ENCODE results near the gene ILKAP. TPM values are rescaled to one million over a fixed set of nuclear protein-coding genes. Genes with fewer than 3 reads are reported as not detected.

ILKAP gene
- total RNA-seq, 1 experiment from 2014 or later, result 31.6 TPM

- no peak for DNase-seq
- Histone ChIP-seq H3K36me3 (ENCODE audit: control insufficient read depth, insufficient read depth, low read length) (no peaks in the 10 kb centered on the region; the same call in 1 of the 2 replicates), H3K9me3 (no peaks in the 10 kb centered on the region), H3K4me1 (no peaks in the 10 kb centered on the region), H3K4me3 (ENCODE audit: low read depth, low read length) (no peak overlapping the region), H3K27me3 (replicated peaks; ENCODE audit: control insufficient read depth, insufficient read depth, low read length) (no peaks in the 10 kb centered on the region)
- no peak overlapping the region for H3K27ac Mint-ChIP-seq (ENCODE audit: unreplicated experiment)
- peaks cover 16% of the 10 kb centered on the region for H3K36me3 Mint-ChIP-seq (ENCODE audit: insufficient read depth, unreplicated experiment)
- ChIA-PET CTCF (no interaction called here), POLR2A (no interaction called here)
- no peaks in the 10 kb centered on the region for H3K4me1 Mint-ChIP-seq (ENCODE audit: low read depth, unreplicated experiment)
- no peak overlapping the region for H3K4me3 Mint-ChIP-seq (ENCODE audit: unreplicated experiment)
- TF ChIP-seq, protein P1, sequence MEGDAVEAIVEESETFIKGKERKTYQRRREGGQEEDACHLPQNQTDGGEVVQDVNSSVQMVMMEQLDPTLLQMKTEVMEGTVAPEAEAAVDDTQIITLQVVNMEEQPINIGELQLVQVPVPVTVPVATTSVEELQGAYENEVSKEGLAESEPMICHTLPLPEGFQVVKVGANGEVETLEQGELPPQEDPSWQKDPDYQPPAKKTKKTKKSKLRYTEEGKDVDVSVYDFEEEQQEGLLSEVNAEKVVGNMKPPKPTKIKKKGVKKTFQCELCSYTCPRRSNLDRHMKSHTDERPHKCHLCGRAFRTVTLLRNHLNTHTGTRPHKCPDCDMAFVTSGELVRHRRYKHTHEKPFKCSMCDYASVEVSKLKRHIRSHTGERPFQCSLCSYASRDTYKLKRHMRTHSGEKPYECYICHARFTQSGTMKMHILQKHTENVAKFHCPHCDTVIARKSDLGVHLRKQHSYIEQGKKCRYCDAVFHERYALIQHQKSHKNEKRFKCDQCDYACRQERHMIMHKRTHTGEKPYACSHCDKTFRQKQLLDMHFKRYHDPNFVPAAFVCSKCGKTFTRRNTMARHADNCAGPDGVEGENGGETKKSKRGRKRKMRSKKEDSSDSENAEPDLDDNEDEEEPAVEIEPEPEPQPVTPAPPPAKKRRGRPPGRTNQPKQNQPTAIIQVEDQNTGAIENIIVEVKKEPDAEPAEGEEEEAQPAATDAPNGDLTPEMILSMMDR (IDR thresholded peaks at IDR 0.05; ENCODE audit: insufficient read depth in 1 of 2, low read depth in 1 of 2, low read length in 1 of 2, severe bottlenecking in 1 of 2, unreplicated experiment in 1 of 2), result no peak
- no peaks in the 10 kb centered on the region for H3K9me3 Mint-ChIP-seq (ENCODE audit: unreplicated experiment)
- intact Hi-C loops (cut with micrococcal nuclease; ENCODE audit: unreplicated experiment), result no loop called here
- no TSS peak for BruUV-seq (replicated peaks)
- no peaks in the 10 kb centered on the region for H3K27me3 Mint-ChIP-seq (ENCODE audit: insufficient read depth, unreplicated experiment)
Measured at GRCh38 chr2:238251986-238252385, 48.5 kb upstream of the ILKAP start.

GRCh38 chr2:238251331-238251730, 47.8 kb upstream of the ILKAP start:
- intact Hi-C loops (cut with micrococcal nuclease; ENCODE audit: unreplicated experiment), result no loop called here
- no peaks in the 10 kb centered on the region for H3K4me1 Mint-ChIP-seq (ENCODE audit: low read depth, unreplicated experiment)
- no peak overlapping the region for H3K4me3 Mint-ChIP-seq (ENCODE audit: unreplicated experiment)
- no TSS peak for BruUV-seq (replicated peaks)
- no peak overlapping the region for H3K27ac Mint-ChIP-seq (ENCODE audit: unreplicated experiment)
- no peaks in the 10 kb centered on the region for H3K27me3 Mint-ChIP-seq (ENCODE audit: insufficient read depth, unreplicated experiment)
- H3K4me3 ChIP-seq (ENCODE audit: low read depth, low read length), result no peak overlapping the region
- TF ChIP-seq, protein P1 (IDR thresholded peaks at IDR 0.05; ENCODE audit: insufficient read depth in 1 of 2, low read depth in 1 of 2, low read length in 1 of 2, severe bottlenecking in 1 of 2, unreplicated experiment in 1 of 2), result no peak
- no peaks in the 10 kb centered on the region for H3K9me3 ChIP-seq
- H3K36me3 Mint-ChIP-seq (ENCODE audit: insufficient read depth, unreplicated experiment), result peaks cover 13% of the 10 kb centered on the region
- DNase-seq, result no peak
- no peaks in the 10 kb centered on the region for H3K9me3 Mint-ChIP-seq (ENCODE audit: unreplicated experiment)
- ChIA-PET POLR2A (no interaction called here), CTCF (no interaction called here)
- H3K4me1 ChIP-seq, result no peaks in the 10 kb centered on the region
- no peaks in the 10 kb centered on the region for H3K27me3 ChIP-seq (replicated peaks; ENCODE audit: control insufficient read depth, insufficient read depth, low read length)
- H3K36me3 ChIP-seq (ENCODE audit: control insufficient read depth, insufficient read depth, low read length), result no peaks in the 10 kb centered on the region; the same call in 1 of the 2 replicates

DNA sequence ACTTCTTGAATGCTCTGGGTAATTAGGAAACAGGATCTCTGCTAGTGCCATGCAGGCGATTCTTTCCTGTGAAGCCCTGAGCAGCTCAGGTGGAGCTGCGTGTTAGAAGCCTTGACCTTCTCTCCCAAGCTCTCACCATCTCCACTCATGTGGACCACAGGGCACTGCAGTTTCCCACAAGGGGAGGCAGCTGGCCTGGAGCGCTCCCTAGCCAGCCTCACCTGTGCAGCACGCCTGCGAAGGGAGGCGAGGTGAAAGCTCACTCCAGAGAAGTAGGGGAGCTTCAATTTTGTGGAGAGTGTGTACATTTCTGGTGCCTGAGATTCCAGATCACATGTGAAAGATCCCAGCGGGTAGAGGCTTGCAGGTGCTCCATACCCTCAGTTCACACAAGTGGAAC, 47.4 kb upstream of the ILKAP start:
- BruUV-seq (replicated peaks), result no TSS peak
- no peak overlapping the region for H3K4me3 Mint-ChIP-seq (ENCODE audit: unreplicated experiment)
- POLR2A ChIA-PET, result no interaction called here
- Histone ChIP-seq H3K36me3 (ENCODE audit: control insufficient read depth, insufficient read depth, low read length) (no peaks in the 10 kb centered on the region; the same call in 1 of the 2 replicates), H3K4me1 (no peaks in the 10 kb centered on the region), H3K9me3 (no peaks in the 10 kb centered on the region), H3K27me3 (replicated peaks; ENCODE audit: control insufficient read depth, insufficient read depth, low read length) (no peaks in the 10 kb centered on the region), H3K4me3 (ENCODE audit: low read depth, low read length) (no peak overlapping the region)
- no peak for DNase-seq
- H3K9me3 Mint-ChIP-seq (ENCODE audit: unreplicated experiment), result no peaks in the 10 kb centered on the region
- intact Hi-C loops (cut with micrococcal nuclease; ENCODE audit: unreplicated experiment), result no loop called here
- no peaks in the 10 kb centered on the region for H3K4me1 Mint-ChIP-seq (ENCODE audit: low read depth, unreplicated experiment)
- H3K27ac Mint-ChIP-seq (ENCODE audit: unreplicated experiment), result no peak overlapping the region
- H3K36me3 Mint-ChIP-seq (ENCODE audit: insufficient read depth, unreplicated experiment), result peaks cover 10% of the 10 kb centered on the region
- TF ChIP-seq, protein P1 (IDR thresholded peaks at IDR 0.05; ENCODE audit: insufficient read depth in 1 of 2, low read depth in 1 of 2, low read length in 1 of 2, severe bottlenecking in 1 of 2, unreplicated experiment in 1 of 2), result no peak
- no peaks in the 10 kb centered on the region for H3K27me3 Mint-ChIP-seq (ENCODE audit: insufficient read depth, unreplicated experiment)
- CTCF ChIA-PET, result interaction anchor here (0.9 kb wide), 1 partner anchor 13 kb away, joined by 4 read pairs; no protein-coding TSS in a partner anchor
